ENCODE measurements around the gene PDE9A.
"Not testable (repeated sequence)": the region's sequence is repeated elsewhere in the genome, so short reads cannot be mapped to it uniquely, and the experiment has no call there.

PDE9A gene

DNA sequence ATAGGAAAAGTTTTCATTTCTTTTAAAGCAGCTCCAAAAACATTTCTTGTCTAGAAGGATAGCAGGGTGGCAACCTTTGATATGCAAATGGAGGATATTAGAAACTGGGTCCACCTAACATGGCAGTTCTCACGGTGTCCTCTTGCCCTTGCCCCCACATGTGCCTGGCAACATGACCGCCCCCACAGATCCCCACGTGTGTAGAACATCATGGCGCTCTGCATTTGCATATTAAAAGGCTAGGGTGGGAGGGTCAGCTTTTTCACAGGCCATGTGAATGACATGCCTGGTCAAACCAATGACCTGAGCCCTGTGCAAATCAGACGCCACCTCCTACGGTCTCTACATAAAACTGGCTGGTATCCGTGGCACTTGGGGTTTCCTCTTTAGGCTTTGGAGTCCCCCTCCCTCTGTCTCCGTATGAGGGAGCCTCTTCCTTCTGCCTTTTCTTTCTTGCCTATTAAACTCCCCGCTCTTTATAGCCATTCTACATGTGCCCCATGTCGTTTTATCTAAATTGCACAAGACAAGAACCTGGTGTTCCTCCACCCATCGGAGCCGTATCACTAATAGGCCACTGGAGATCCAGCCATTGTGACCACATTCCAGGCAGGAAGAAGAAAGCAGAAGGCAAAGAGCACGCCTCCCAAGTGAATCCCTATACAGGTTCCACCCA, 154.7 kb downstream of the PDE9A start:
- CTCF ChIA-PET: no interaction called here
- DNase-seq: peak in 2 of 3 donors; percentile 43 to 44
- Histone ChIP-seq H3K4me3 (ENCODE audit: control insufficient read depth in 1 of 7, extremely low read depth in 1 of 7, insufficient read depth in 4 of 7, low read depth in 2 of 7, low read length in 6 of 7) (no peak overlapping the region), H3K9me3 (ENCODE audit: control extremely low read depth in 1 of 5, control insufficient read depth in 4 of 5, insufficient read depth in 2 of 5, low read depth in 1 of 5, low read length in 4 of 5) (no peaks in the 10 kb centered on the region), H3K36me3 (ENCODE audit: control insufficient read depth in 4 of 4, insufficient read depth in 4 of 4, low read length in 3 of 4) (no peaks in the 10 kb centered on the region), H3K27me3 (replicated peaks in 2 of 5; ENCODE audit: control insufficient read depth in 4 of 5, insufficient read depth in 5 of 5, low read length in 4 of 5) (no peaks in the 10 kb centered on the region), H3K4me1 (ENCODE audit: control extremely low read depth in 1 of 4, control insufficient read depth in 4 of 4, insufficient read depth in 4 of 4, low read length in 3 of 4) (peaks cover 0 to 21% (median 14%) of the 10 kb centered on the region in 4 experiments), H3K27ac (ENCODE audit: insufficient read depth in 1 of 2, low read depth in 1 of 2, low read length in 2 of 2, poor library complexity in 1 of 2, severe bottlenecking in 2 of 2) (no peak overlapping the region)
- 43% methylated on average over 11 of the region's 13 CpGs for WGBS (ENCODE audit: insufficient coverage)
- POLR2A ChIA-PET: no interaction called here

DNA sequence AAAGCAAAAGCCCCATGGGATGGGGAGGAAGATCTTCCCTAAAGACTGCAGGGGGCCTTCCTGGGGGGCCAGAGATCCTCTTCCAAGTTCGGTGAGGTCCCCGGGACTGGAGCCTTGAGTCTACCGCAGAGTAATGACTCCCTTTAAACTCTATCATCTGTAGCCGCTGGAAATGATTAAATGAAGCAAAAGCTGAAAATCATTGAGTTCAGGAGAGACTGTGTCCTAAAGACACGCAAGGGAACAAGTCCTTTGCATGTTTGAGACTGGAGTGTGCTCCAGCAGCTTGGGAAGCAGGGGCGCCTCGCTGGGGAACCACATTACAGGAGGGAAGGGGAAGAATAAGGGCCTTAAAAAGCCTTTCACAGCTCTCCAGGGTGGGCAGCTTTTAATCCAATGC, 155.8 kb downstream of the PDE9A start:
- Histone ChIP-seq H3K36me3 (ENCODE audit: control insufficient read depth in 4 of 4, insufficient read depth in 4 of 4, low read length in 3 of 4) (no peaks in the 10 kb centered on the region), H3K27ac (ENCODE audit: insufficient read depth in 1 of 2, low read depth in 1 of 2, low read length in 2 of 2, poor library complexity in 1 of 2, severe bottlenecking in 2 of 2) (no peak overlapping the region), H3K4me1 (ENCODE audit: control extremely low read depth in 1 of 4, control insufficient read depth in 4 of 4, insufficient read depth in 4 of 4, low read length in 3 of 4) (peaks cover 0 to 21% (median 14%) of the 10 kb centered on the region in 4 experiments), H3K9me3 (ENCODE audit: control extremely low read depth in 1 of 5, control insufficient read depth in 4 of 5, insufficient read depth in 2 of 5, low read depth in 1 of 5, low read length in 4 of 5) (no peaks in the 10 kb centered on the region), H3K4me3 (ENCODE audit: control insufficient read depth in 1 of 7, extremely low read depth in 1 of 7, insufficient read depth in 4 of 7, low read depth in 2 of 7, low read length in 6 of 7) (no peak overlapping the region), H3K27me3 (replicated peaks in 2 of 5; ENCODE audit: control insufficient read depth in 4 of 5, insufficient read depth in 5 of 5, low read length in 4 of 5) (no peaks in the 10 kb centered on the region)
- DNase-seq: no peak
- 100% methylated on average over 6 of the region's 7 CpGs for WGBS (ENCODE audit: insufficient coverage)
- CTCF ChIA-PET: interaction anchor here (1.6 kb wide), 1 partner anchor 12 kb away, joined by 4 read pairs; no protein-coding TSS in a partner anchor
- POLR2A ChIA-PET: no interaction called here

DNA sequence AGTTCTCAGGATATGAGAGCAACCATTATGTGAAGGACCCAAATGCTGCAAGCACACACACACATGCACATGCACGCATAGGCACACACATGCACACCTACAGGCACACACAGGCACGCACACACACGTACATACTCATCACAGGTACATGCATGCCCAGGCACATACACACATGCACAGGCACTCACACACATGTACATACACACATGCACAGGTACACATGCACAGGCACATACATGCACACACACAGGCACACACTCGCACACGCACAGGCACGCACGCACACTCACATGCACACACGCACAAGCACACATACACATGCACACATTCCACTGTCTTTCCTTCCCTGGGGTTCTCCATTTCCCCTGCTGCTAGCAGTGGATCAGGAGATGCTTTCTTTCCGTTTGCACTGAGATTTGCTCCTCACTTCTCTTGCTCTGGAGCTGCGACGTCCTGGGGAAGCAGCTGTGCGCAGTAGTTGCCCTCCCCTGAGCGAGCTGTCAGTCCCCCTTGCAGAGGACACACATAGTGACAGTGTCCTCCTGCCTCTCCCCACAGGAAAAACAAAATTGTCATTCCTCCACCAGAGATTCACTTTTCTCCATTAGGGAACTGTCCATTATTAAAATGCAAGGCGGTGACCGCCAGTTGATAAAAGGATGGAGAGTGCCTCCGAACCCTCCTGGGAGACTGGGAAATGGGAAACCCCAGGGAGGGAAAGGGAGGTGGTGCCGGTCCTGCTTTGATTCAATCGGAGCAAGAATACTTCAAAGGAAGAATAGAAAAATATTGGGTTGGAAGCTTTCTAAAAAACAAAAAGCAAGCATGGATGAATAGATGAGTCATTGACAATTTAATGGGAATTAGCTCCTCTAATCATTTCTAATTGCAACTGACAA, 156.4 kb downstream of the PDE9A start:
- H3K36me3 ChIP-seq (ENCODE audit: control insufficient read depth in 4 of 4, insufficient read depth in 4 of 4, low read length in 3 of 4): no peaks in the 10 kb centered on the region
- no peak for DNase-seq
- ChIA-PET CTCF (interaction anchor here (1.6 kb wide), 1 partner anchor 13 kb away, joined by 4 read pairs; no protein-coding TSS in a partner anchor), POLR2A (interaction anchor here (0.6 kb wide), 1 partner anchor 57 kb away, joined by 5 read pairs; no protein-coding TSS in a partner anchor)
- H3K27ac ChIP-seq (ENCODE audit: insufficient read depth in 1 of 2, low read depth in 1 of 2, low read length in 2 of 2, poor library complexity in 1 of 2, severe bottlenecking in 2 of 2): no peak overlapping the region
- H3K4me3 ChIP-seq (ENCODE audit: control insufficient read depth in 1 of 7, extremely low read depth in 1 of 7, insufficient read depth in 4 of 7, low read depth in 2 of 7, low read length in 6 of 7): no peak overlapping the region
- peaks cover 0 to 4% (median 0%) of the 10 kb centered on the region in 5 experiments for H3K9me3 ChIP-seq (ENCODE audit: control extremely low read depth in 1 of 5, control insufficient read depth in 4 of 5, insufficient read depth in 2 of 5, low read depth in 1 of 5, low read length in 4 of 5)
- WGBS (ENCODE audit: insufficient coverage): over 99% methylated on average over 13 of the region's 18 CpGs
- H3K4me1 ChIP-seq (ENCODE audit: control extremely low read depth in 1 of 4, control insufficient read depth in 4 of 4, insufficient read depth in 4 of 4, low read length in 3 of 4): peaks cover 0 to 21% (median 14%) of the 10 kb centered on the region in 4 experiments
- H3K27me3 ChIP-seq (replicated peaks in 2 of 5; ENCODE audit: control insufficient read depth in 4 of 5, insufficient read depth in 5 of 5, low read length in 4 of 5): no peaks in the 10 kb centered on the region

DNA sequence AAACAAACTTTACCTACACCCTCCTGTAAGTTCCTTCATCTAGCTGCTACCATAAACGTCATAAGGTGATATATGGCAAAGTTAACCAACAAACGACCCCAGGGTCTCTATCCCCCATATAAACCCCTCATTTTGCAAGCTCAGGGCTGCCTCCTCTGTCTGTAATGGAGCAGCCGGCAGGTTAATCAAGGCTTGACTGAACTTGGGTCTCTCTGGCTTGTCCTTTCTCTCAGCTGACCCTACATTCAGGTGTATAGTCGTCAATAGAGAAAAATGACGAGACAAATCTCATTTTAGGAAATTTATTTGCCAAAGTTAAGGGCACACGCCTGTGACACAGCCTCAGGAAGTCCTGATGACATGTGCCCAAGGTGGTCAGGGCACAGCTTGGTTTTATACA, 158.5 kb downstream of the PDE9A start:
- Histone ChIP-seq H3K36me3 (ENCODE audit: control insufficient read depth in 4 of 4, insufficient read depth in 4 of 4, low read length in 3 of 4) (no peaks in the 10 kb centered on the region), H3K27me3 (replicated peaks in 2 of 5; ENCODE audit: control insufficient read depth in 4 of 5, insufficient read depth in 5 of 5, low read length in 4 of 5) (no peaks in the 10 kb centered on the region), H3K27ac (ENCODE audit: insufficient read depth in 1 of 2, low read depth in 1 of 2, low read length in 2 of 2, poor library complexity in 1 of 2, severe bottlenecking in 2 of 2) (no peak overlapping the region), H3K9me3 (ENCODE audit: control extremely low read depth in 1 of 5, control insufficient read depth in 4 of 5, insufficient read depth in 2 of 5, low read depth in 1 of 5, low read length in 4 of 5) (peaks cover 0 to 9% (median 0%) of the 10 kb centered on the region in 5 experiments), H3K4me1 (ENCODE audit: control extremely low read depth in 1 of 4, control insufficient read depth in 4 of 4, insufficient read depth in 4 of 4, low read length in 3 of 4) (peaks cover 0 to 15% (median 11%) of the 10 kb centered on the region in 4 experiments), H3K4me3 (ENCODE audit: control insufficient read depth in 1 of 7, extremely low read depth in 1 of 7, insufficient read depth in 4 of 7, low read depth in 2 of 7, low read length in 6 of 7) (no peak overlapping the region)
- 77% methylated on average over 6 of the region's 6 CpGs for WGBS (ENCODE audit: insufficient coverage)
- ChIA-PET POLR2A (no interaction called here), CTCF (no interaction called here)
- no peak for DNase-seq

DNA sequence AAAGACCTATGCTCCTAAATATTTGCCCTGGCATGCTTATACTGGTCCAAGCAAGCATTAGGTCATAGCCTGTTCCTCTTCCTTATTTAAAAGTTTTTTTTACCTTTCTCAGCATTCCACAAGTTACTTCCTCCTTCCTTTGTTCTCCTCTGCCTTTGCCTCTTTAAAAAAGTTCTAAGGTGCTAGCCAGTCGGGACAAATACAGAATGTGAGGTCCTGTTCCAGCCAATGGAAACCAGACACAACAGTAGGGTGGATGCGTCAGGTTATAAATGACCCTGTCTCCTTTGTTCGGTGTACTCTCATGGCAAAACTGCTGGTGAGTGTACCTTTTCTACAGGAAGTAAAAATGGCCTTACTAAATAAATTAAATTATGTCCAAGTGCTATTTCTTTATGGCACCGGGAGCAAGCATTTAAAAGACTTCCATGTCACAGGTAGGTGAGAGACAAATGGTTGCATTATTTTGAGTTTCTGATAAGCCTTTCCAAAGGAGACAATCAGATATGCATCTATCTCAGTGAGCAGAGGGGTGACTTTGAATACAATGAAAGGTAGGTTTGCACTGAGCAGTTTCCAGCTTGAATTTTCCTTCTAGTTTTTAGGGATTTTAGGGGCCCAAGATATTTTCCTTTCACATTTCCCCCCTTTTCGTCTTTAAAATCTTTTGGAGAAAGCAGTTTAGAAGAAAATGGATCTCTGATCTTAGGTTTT, 159.3 kb downstream of the PDE9A start:
- CTCF ChIA-PET: interaction anchor here (1.0 kb wide), 1 partner anchor 205 kb away, joined by 3 read pairs; no protein-coding TSS in a partner anchor
- POLR2A ChIA-PET: not testable (repeated sequence)

DNA sequence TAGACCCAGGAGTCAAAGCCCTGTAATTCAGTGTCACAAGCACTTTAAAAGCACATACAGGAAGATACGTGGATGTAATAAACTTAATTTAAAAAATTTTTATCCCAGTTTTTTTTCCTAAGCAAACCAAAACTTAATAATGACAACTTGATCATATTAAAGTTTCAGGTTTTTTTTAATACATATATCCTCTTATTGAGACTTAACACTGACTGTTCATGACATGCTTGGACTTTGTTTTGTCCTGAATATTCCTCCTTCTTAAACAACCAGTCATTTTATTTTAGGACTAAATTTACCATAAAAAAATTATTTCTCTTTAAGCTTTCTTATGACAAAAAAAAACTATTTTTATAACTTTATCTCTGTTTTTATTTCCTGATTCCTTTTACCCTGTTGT, 161.8 kb downstream of the PDE9A start:
- CTCF ChIA-PET: interaction anchor here (0.8 kb wide), 1 partner anchor 9 kb away, joined by 4 read pairs; no protein-coding TSS in a partner anchor

More for the DNA sequence above, 159.3 kb downstream of the PDE9A start:
- not testable (repeated sequence) for H3K4me3 ChIP-seq (ENCODE audit: control insufficient read depth in 1 of 7, extremely low read depth in 1 of 7, insufficient read depth in 4 of 7, low read depth in 2 of 7, low read length in 6 of 7); H3K36me3 ChIP-seq (ENCODE audit: control insufficient read depth in 4 of 4, insufficient read depth in 4 of 4, low read length in 3 of 4); H3K9me3 ChIP-seq (ENCODE audit: control extremely low read depth in 1 of 5, control insufficient read depth in 4 of 5, insufficient read depth in 2 of 5, low read depth in 1 of 5, low read length in 4 of 5); DNase-seq; H3K27me3 ChIP-seq (replicated peaks in 2 of 5; ENCODE audit: control insufficient read depth in 4 of 5, insufficient read depth in 5 of 5, low read length in 4 of 5); H3K27ac ChIP-seq (ENCODE audit: insufficient read depth in 1 of 2, low read depth in 1 of 2, low read length in 2 of 2, poor library complexity in 1 of 2, severe bottlenecking in 2 of 2)
- H3K4me1 ChIP-seq (ENCODE audit: control extremely low read depth in 1 of 4, control insufficient read depth in 4 of 4, insufficient read depth in 4 of 4, low read length in 3 of 4): peaks cover 2 to 18% (median 11%) of the 10 kb centered on the region in 4 experiments
- WGBS (ENCODE audit: insufficient coverage): 67% methylated on average over 4 of the region's 5 CpGs

More for the DNA sequence above, 161.8 kb downstream of the PDE9A start:
- H3K27me3 ChIP-seq (replicated peaks in 2 of 5; ENCODE audit: control insufficient read depth in 4 of 5, insufficient read depth in 5 of 5, low read length in 4 of 5): no peaks in the 10 kb centered on the region
- H3K27ac ChIP-seq (ENCODE audit: insufficient read depth in 1 of 2, low read depth in 1 of 2, low read length in 2 of 2, poor library complexity in 1 of 2, severe bottlenecking in 2 of 2): no peak overlapping the region
- H3K36me3 ChIP-seq (ENCODE audit: control insufficient read depth in 4 of 4, insufficient read depth in 4 of 4, low read length in 3 of 4): no peaks in the 10 kb centered on the region
- no peak overlapping the region for H3K4me3 ChIP-seq (ENCODE audit: control insufficient read depth in 1 of 7, extremely low read depth in 1 of 7, insufficient read depth in 4 of 7, low read depth in 2 of 7, low read length in 6 of 7)
- no peak for DNase-seq
- WGBS (ENCODE audit: insufficient coverage): no CpG with 5 or more reads among the region's 1 CpG
- H3K9me3 ChIP-seq (ENCODE audit: control extremely low read depth in 1 of 5, control insufficient read depth in 4 of 5, insufficient read depth in 2 of 5, low read depth in 1 of 5, low read length in 4 of 5): peaks cover 0 to 9% (median 0%) of the 10 kb centered on the region in 5 experiments
- H3K4me1 ChIP-seq (ENCODE audit: control extremely low read depth in 1 of 4, control insufficient read depth in 4 of 4, insufficient read depth in 4 of 4, low read length in 3 of 4): peaks cover 3 to 8% (median 5%) of the 10 kb centered on the region in 4 experiments
- POLR2A ChIA-PET: no interaction called here
